ENCODE data around the gene NEO1.

DNA sequence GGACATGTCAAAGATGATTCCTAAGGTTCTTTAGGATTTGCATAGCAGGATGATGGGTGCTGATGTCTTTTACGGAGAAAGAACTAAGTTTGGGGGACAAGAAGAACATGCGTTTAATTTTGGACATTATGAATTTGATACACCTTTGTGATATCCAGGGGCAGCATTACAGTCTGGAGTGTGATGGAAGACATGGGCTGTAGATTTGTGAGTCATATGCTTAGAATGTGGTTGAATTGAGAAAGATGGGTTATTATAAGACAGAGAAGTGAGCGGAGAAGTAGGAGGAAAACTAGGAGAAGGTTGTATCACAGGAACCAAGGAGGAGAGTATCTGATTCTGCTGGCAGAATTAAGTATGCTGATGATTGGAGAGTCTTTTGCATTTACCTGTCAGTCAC is 20.6 kb downstream of the NEO1 start:
- no peak for TF ChIP-seq CTCF (IDR thresholded peaks at IDR 0.05; ENCODE audit: insufficient read depth, low read depth, low read length)
- TF ChIP-seq EZH2 (IDR thresholded peaks at IDR 0.05; ENCODE audit: insufficient read depth, low read length): no peak
